HUES48 (cell line): ENCODE results near the gene KIF23.

Experiments
- H3K27ac ChIP-seq: one replicate; pipeline ENCODE4 v1.7.0; 2013; ENCODE audit warnings: low read depth, low read length, inconsistent platforms
- H3K27me3 ChIP-seq: 2 replicates; pipeline ENCODE4 v1.6.1; 2013; ENCODE audit warnings: mild to moderate bottlenecking, low read length; ENCODE audit not compliant: control insufficient read depth, insufficient read depth
- H3K36me3 ChIP-seq: 2 replicates; pipeline ENCODE4 v1.6.1; 2013; ENCODE audit warnings: low read length; ENCODE audit not compliant: control insufficient read depth, insufficient read depth
- H3K4me1 ChIP-seq: 2 replicates; pipeline ENCODE4 v1.6.1; 2013; ENCODE audit warnings: mild to moderate bottlenecking, low read length; ENCODE audit not compliant: control insufficient read depth, insufficient read depth
- H3K4me3 ChIP-seq: 2 replicates; pipeline ENCODE4 v1.5.1; 2013; ENCODE audit warnings: mild to moderate bottlenecking, low read depth, low read length
- H3K9ac ChIP-seq: 2 replicates; pipeline ENCODE4 v1.6.1; 2013; ENCODE audit warnings: mild to moderate bottlenecking, low read depth, low read length, moderate library complexity
- H3K9me3 ChIP-seq: 2 replicates; pipeline ENCODE4 v1.6.1; 2013; ENCODE audit warnings: low read length; ENCODE audit not compliant: control insufficient read depth, insufficient read depth

KIF23 gene

DNA sequence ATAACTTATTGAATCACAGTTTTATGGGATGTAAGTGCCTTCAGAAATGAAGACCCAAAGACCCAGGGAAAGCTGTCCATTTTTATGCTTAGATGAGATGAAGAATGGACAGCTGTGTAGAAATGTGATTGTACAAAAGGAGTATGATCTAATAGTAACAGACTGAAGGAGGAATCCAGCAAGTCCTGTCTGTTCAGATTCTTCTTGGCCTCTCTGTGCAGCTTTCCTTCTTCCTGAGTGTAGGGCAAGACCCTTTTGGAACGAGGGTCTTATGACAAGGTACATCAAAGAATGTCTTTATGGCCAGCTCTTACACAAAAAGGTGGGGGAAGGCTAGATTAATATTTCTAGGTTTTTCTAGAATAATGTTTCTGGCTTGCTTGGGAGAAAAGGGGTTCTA, 1.4 kb upstream of the KIF23 start:
- no peak overlapping the region for H3K9ac ChIP-seq
- no peak overlapping the region for H3K27ac ChIP-seq

DNA sequence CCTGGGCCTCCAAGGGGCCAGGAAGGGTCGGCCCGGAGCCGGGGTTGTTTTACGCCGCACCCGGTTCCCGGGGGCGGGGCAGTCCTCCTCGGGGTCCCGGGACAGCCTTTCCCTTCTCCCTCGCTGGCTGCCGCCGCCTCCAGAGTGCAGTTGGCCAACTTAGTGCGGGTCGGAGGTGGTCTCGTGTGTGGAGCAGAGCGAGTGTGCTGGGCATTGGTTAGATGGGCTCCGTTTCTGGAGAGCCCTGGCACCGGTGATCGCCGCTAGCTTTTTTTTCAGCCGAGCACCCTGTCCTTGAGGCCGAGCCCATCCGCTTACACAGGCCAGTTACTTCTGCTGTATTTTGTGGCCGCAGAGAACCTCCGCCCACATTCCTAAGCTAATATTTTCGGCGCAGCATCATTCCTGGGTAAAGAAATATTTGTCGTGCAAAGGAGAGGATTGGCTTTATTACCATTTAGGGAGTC, 585 bp downstream of the KIF23 start:
- Histone ChIP-seq H3K27me3 (no peaks in the 10 kb centered on the region), H3K4me1 (peaks cover 10% of the 10 kb centered on the region), H3K9me3 (no peaks in the 10 kb centered on the region), H3K9ac (peak overlapping the region; percentile 86), H3K4me3 (peak overlapping the region; percentile 88), H3K27ac (peak overlapping the region; percentile 93), H3K36me3 (peaks cover 29% of the 10 kb centered on the region)

More for the DNA sequence above, 1.4 kb upstream of the KIF23 start:
- Histone ChIP-seq H3K36me3 (peaks cover 8% of the 10 kb centered on the region), H3K27me3 (no peaks in the 10 kb centered on the region), H3K4me3 (no peak overlapping the region), H3K4me1 (peaks cover 10% of the 10 kb centered on the region), H3K9me3 (no peaks in the 10 kb centered on the region)

GRCh38 chr15:69415381-69415780, 1.2 kb downstream of the KIF23 start:
- Histone ChIP-seq H3K27ac (no peak overlapping the region), H3K4me3 (peak overlapping the region; percentile 88), H3K27me3 (no peaks in the 10 kb centered on the region), H3K9ac (peak overlapping the region; percentile 86), H3K36me3 (peaks cover 35% of the 10 kb centered on the region), H3K4me1 (peaks cover 7% of the 10 kb centered on the region), H3K9me3 (no peaks in the 10 kb centered on the region)

DNA sequence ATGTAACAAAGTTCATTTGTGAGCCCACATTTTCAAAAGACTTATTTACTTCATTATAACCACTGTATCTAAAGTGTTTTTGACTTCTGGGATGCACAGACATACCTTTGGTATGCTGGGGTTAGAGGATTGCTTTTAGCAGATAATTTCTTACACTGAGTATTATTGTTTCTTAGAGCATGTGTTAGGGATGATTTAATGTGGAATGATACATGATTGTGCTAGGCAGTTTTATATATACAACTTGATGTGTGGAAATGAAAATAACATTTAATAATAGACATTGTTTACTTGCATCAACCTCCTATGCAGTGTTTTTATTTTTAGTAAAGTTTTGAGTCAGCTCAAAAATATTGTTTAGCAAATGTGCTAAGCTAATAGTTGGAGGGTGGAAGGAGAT, 3.4 kb downstream of the KIF23 start:
- Histone ChIP-seq H3K9ac (no peak overlapping the region), H3K27me3 (no peaks in the 10 kb centered on the region), H3K9me3 (no peaks in the 10 kb centered on the region), H3K4me1 (peaks cover 7% of the 10 kb centered on the region), H3K27ac (no peak overlapping the region), H3K4me3 (no peak overlapping the region), H3K36me3 (peaks cover 57% of the 10 kb centered on the region)

GRCh38 chr15:69421498-69421897, 7.3 kb downstream of the KIF23 start:
- peaks cover 96% of the 10 kb centered on the region for H3K36me3 ChIP-seq
- no peaks in the 10 kb centered on the region for H3K27me3 ChIP-seq
- no peaks in the 10 kb centered on the region for H3K9me3 ChIP-seq
- H3K9ac ChIP-seq: no peak overlapping the region
- H3K27ac ChIP-seq: no peak overlapping the region
- H3K4me1 ChIP-seq: no peaks in the 10 kb centered on the region
- H3K4me3 ChIP-seq: no peak overlapping the region

GRCh38 chr15:69422336-69422895, 8.3 kb downstream of the KIF23 start:
- H3K4me1 ChIP-seq: no peaks in the 10 kb centered on the region
- H3K9me3 ChIP-seq: no peaks in the 10 kb centered on the region
- H3K36me3 ChIP-seq: peaks cover 100% of the 10 kb centered on the region
- H3K27me3 ChIP-seq: no peaks in the 10 kb centered on the region
- no peak overlapping the region for H3K4me3 ChIP-seq
- no peak overlapping the region for H3K27ac ChIP-seq
- H3K9ac ChIP-seq: no peak overlapping the region

DNA sequence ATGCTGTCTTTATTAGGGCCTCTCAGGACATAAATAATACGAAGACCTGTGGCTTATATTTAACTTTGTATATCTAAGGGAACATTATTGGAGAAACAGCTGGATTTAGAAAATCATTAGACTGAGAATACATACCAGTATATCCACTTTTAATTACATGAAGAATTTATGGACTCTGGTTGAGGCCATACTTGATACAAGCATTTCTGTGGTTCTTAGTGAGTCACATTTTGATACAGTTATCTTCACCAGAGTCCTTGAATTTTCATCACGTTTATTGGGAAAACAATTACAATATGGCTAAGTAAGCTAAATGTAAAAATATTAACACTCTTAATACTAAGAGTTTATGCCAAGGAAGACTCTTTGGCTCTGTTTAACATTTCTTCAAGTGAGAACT, 9.9 kb downstream of the KIF23 start:
- Histone ChIP-seq H3K4me1 (no peaks in the 10 kb centered on the region), H3K27me3 (no peaks in the 10 kb centered on the region), H3K9me3 (no peaks in the 10 kb centered on the region), H3K4me3 (no peak overlapping the region), H3K27ac (no peak overlapping the region), H3K36me3 (peaks cover 98% of the 10 kb centered on the region), H3K9ac (no peak overlapping the region)

GRCh38 chr15:69424748-69425413, 10.7 kb downstream of the KIF23 start:
- Histone ChIP-seq H3K27ac (no peak overlapping the region), H3K4me3 (no peak overlapping the region), H3K9ac (no peak overlapping the region), H3K27me3 (no peaks in the 10 kb centered on the region), H3K36me3 (peaks cover 98% of the 10 kb centered on the region), H3K9me3 (no peaks in the 10 kb centered on the region), H3K4me1 (no peaks in the 10 kb centered on the region)

GRCh38 chr15:69433831-69434230, 19.7 kb downstream of the KIF23 start:
- Histone ChIP-seq H3K27ac (no peak overlapping the region), H3K27me3 (no peaks in the 10 kb centered on the region), H3K4me1 (no peaks in the 10 kb centered on the region), H3K9ac (no peak overlapping the region), H3K36me3 (peaks cover 98% of the 10 kb centered on the region), H3K4me3 (no peak overlapping the region), H3K9me3 (no peaks in the 10 kb centered on the region)

DNA sequence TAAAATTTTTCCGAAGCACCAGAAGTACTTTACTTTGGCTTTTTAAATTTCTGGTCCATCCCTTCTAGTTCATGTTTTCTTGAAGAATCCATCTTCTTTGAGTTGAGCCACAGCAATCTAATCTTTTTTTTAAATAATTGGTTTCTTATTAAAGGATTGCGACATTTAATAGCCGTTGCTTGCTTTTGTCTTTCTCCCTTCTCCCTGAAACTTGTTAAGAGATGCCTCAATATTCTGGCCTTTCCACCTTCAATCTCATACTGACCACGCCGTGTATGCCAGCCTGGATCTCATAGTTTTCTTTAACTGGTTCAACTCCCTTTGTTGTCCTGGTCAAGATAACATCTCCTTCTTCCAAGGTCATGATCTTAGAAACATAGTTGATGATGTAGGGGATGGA, 20.1 kb downstream of the KIF23 start:
- H3K27me3 ChIP-seq: no peaks in the 10 kb centered on the region
- no peak overlapping the region for H3K9ac ChIP-seq
- no peak overlapping the region for H3K4me3 ChIP-seq
- H3K4me1 ChIP-seq: no peaks in the 10 kb centered on the region
- no peak overlapping the region for H3K27ac ChIP-seq
- H3K9me3 ChIP-seq: no peaks in the 10 kb centered on the region
- peaks cover 98% of the 10 kb centered on the region for H3K36me3 ChIP-seq

GRCh38 chr15:69434679-69435078, 20.5 kb downstream of the KIF23 start:
- Histone ChIP-seq H3K27ac (no peak overlapping the region), H3K36me3 (peaks cover 98% of the 10 kb centered on the region), H3K27me3 (no peaks in the 10 kb centered on the region), H3K4me3 (no peak overlapping the region), H3K9me3 (no peaks in the 10 kb centered on the region), H3K9ac (no peak overlapping the region), H3K4me1 (no peaks in the 10 kb centered on the region)
